Duodenal mucosa (tissue), 2 donors: Measurements from ENCODE around the gene BNIP5.

Experiments used
- H3K27ac ChIP-seq: one replicate; pipeline ENCODE4 v1.7.0; 2013; ENCODE audit warnings: low read depth, low read length
- H3K27me3 ChIP-seq, 2 donors: one replicate each; pipeline ENCODE4 v1.7.0; 2013; ENCODE audit warnings: low read length in 2 of 2, control low read depth in 1 of 2; ENCODE audit not compliant: insufficient read depth in 2 of 2, control insufficient read depth in 1 of 2
- H3K36me3 ChIP-seq, 2 donors: one replicate each; pipeline ENCODE4 v1.7.0; 2013; ENCODE audit warnings: low read length in 2 of 2, control low read depth in 1 of 2; ENCODE audit not compliant: insufficient read depth in 2 of 2, control insufficient read depth in 1 of 2
- H3K4me1 ChIP-seq, 2 donors: one replicate each; pipeline ENCODE4 v1.7.0; 2013; ENCODE audit warnings: low read length in 2 of 2, control low read depth in 1 of 2; ENCODE audit not compliant: insufficient read depth in 2 of 2, control insufficient read depth in 1 of 2
- H3K4me3 ChIP-seq, 2 donors: one replicate each; pipeline ENCODE4 v1.7.0; 2013; ENCODE audit warnings: low read length in 2 of 2, low read depth in 1 of 2
- H3K9ac ChIP-seq, 2 donors: one replicate each; pipeline ENCODE4 v1.7.0; 2013; ENCODE audit warnings: low read length in 2 of 2, low read depth in 1 of 2
- H3K9me3 ChIP-seq, 2 donors: one replicate each; pipeline ENCODE4 v1.7.0; 2013; ENCODE audit warnings: low read length in 2 of 2, control low read depth in 1 of 2; ENCODE audit not compliant: control insufficient read depth in 1 of 2

The BNIP5 gene

GRCh38 chr6:36333931-36334725 lies 2.6 kb downstream of the BNIP5 start:
- Histone ChIP-seq H3K4me1 (peaks cover 25 to 26% of the 10 kb centered on the region in 2 donors), H3K9ac (peak overlapping the region; percentile 15 to 72), H3K27me3 (no peaks in the 10 kb centered on the region), H3K4me3 (peak overlapping the region; percentile 56 to 67), H3K27ac (peak overlapping the region; percentile 40), H3K36me3 (peaks cover 0 to 7% of the 10 kb centered on the region in 2 donors), H3K9me3 (no peaks in the 10 kb centered on the region)

- no peak overlapping the region for H3K27ac ChIP-seq
- no peaks in the 10 kb centered on the region for H3K9me3 ChIP-seq
- H3K4me3 ChIP-seq, result peak overlapping the region in 1 of 2 donors; percentile 67
- H3K9ac ChIP-seq, result peak overlapping the region in 1 of 2 donors; percentile 72
- no peaks in the 10 kb centered on the region for H3K27me3 ChIP-seq
- peaks cover 18 to 20% of the 10 kb centered on the region in 2 donors for H3K4me1 ChIP-seq
- peaks cover 0 to 10% of the 10 kb centered on the region in 2 donors for H3K36me3 ChIP-seq
Measured at GRCh38 chr6:36333171-36333895, 3.4 kb downstream of the BNIP5 start.

- Histone ChIP-seq H3K27me3 (no peaks in the 10 kb centered on the region), H3K36me3 (peaks cover 0 to 24% of the 10 kb centered on the region in 2 donors), H3K4me1 (peaks cover 13 to 19% of the 10 kb centered on the region in 2 donors), H3K9ac (no peak overlapping the region), H3K9me3 (no peaks in the 10 kb centered on the region), H3K4me3 (no peak overlapping the region), H3K27ac (no peak overlapping the region)
Measured at GRCh38 chr6:36331381-36331780, 5.3 kb downstream of the BNIP5 start.

GRCh38 chr6:36330366-36330765 lies 6.3 kb downstream of the BNIP5 start:
- Histone ChIP-seq H3K9me3 (no peaks in the 10 kb centered on the region), H3K36me3 (peaks cover 6 to 31% of the 10 kb centered on the region in 2 donors), H3K27ac (no peak overlapping the region), H3K4me1 (peaks cover 9 to 14% of the 10 kb centered on the region in 2 donors), H3K9ac (no peak overlapping the region), H3K27me3 (no peaks in the 10 kb centered on the region), H3K4me3 (no peak overlapping the region)

GRCh38 chr6:36329798-36330291 lies 6.8 kb downstream of the BNIP5 start:
- H3K9me3 ChIP-seq, result no peaks in the 10 kb centered on the region
- H3K4me1 ChIP-seq, result peaks cover 9 to 14% of the 10 kb centered on the region in 2 donors
- no peak overlapping the region for H3K27ac ChIP-seq
- H3K27me3 ChIP-seq, result no peaks in the 10 kb centered on the region
- H3K9ac ChIP-seq, result no peak overlapping the region
- H3K36me3 ChIP-seq, result peaks cover 6 to 33% of the 10 kb centered on the region in 2 donors
- H3K4me3 ChIP-seq, result no peak overlapping the region

GRCh38 chr6:36328600-36328999 lies 8.1 kb downstream of the BNIP5 start:
- no peak overlapping the region for H3K4me3 ChIP-seq
- H3K4me1 ChIP-seq, result peaks cover 0 to 4% of the 10 kb centered on the region in 2 donors
- H3K27ac ChIP-seq, result no peak overlapping the region
- peaks cover 6 to 36% of the 10 kb centered on the region in 2 donors for H3K36me3 ChIP-seq
- H3K9me3 ChIP-seq, result no peaks in the 10 kb centered on the region
- H3K27me3 ChIP-seq, result no peaks in the 10 kb centered on the region
- H3K9ac ChIP-seq, result no peak overlapping the region

GRCh38 chr6:36327919-36328236 lies 8.8 kb downstream of the BNIP5 start:
- Histone ChIP-seq H3K4me3 (no peak overlapping the region), H3K27ac (no peak overlapping the region), H3K36me3 (peaks cover 10 to 39% of the 10 kb centered on the region in 2 donors), H3K9me3 (no peaks in the 10 kb centered on the region), H3K9ac (no peak overlapping the region), H3K27me3 (no peaks in the 10 kb centered on the region), H3K4me1 (peaks cover 0 to 3% of the 10 kb centered on the region in 2 donors)

- H3K4me3 ChIP-seq, result no peak overlapping the region
- no peaks in the 10 kb centered on the region for H3K27me3 ChIP-seq
- peaks cover 15 to 43% of the 10 kb centered on the region in 2 donors for H3K36me3 ChIP-seq
- no peak overlapping the region for H3K27ac ChIP-seq
- peaks cover 0 to 3% of the 10 kb centered on the region in 2 donors for H3K4me1 ChIP-seq
- H3K9me3 ChIP-seq, result no peaks in the 10 kb centered on the region
- H3K9ac ChIP-seq, result no peak overlapping the region
Measured at GRCh38 chr6:36327226-36327918, 9.3 kb downstream of the BNIP5 start.

- Histone ChIP-seq H3K27ac (no peak overlapping the region), H3K9me3 (no peaks in the 10 kb centered on the region), H3K4me1 (peaks cover 0 to 3% of the 10 kb centered on the region in 2 donors), H3K4me3 (no peak overlapping the region), H3K9ac (no peak overlapping the region), H3K27me3 (no peaks in the 10 kb centered on the region), H3K36me3 (peaks cover 16 to 43% of the 10 kb centered on the region in 2 donors)
Measured at GRCh38 chr6:36326356-36326995, 10.2 kb downstream of the BNIP5 start.
